Measurements from ENCODE around the gene KCNG1.

DNA sequence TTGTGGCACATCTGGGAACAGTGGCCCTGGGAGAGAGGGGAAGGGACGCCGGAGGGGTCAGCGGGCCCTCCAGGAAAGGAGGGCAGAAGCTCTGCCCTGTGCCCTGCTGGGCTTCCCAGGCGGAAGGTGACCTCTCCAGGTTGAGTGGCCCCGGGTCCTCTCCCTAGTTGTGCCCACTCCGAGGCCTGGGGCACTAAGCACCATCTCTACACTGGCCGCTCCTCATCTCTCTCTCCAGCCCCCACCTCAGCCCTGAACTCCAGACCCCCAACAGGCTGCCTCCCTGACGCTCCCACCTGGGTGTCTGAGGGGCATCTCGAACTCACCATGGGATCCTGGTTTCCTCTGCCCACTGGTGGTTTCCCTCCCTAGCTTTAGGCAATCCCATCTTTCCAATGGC is 18.1 kb downstream of the KCNG1 start:
- TF ChIP-seq, protein P1, sequence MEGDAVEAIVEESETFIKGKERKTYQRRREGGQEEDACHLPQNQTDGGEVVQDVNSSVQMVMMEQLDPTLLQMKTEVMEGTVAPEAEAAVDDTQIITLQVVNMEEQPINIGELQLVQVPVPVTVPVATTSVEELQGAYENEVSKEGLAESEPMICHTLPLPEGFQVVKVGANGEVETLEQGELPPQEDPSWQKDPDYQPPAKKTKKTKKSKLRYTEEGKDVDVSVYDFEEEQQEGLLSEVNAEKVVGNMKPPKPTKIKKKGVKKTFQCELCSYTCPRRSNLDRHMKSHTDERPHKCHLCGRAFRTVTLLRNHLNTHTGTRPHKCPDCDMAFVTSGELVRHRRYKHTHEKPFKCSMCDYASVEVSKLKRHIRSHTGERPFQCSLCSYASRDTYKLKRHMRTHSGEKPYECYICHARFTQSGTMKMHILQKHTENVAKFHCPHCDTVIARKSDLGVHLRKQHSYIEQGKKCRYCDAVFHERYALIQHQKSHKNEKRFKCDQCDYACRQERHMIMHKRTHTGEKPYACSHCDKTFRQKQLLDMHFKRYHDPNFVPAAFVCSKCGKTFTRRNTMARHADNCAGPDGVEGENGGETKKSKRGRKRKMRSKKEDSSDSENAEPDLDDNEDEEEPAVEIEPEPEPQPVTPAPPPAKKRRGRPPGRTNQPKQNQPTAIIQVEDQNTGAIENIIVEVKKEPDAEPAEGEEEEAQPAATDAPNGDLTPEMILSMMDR (IDR thresholded peaks at IDR 0.05), result no peak
- no peak for TF ChIP-seq POLR2A (IDR thresholded peaks at IDR 0.05)

Data from lower leg skin (tissue), 3 donors.